CD4-positive, alpha-beta memory T cell (primary cell): ENCODE measurements around the gene MACROD2. TPM values are rescaled to one million over a fixed set of nuclear protein-coding genes. Genes with fewer than 3 reads are reported as not detected.

ENCODE experiments used
- CTCF ChIA-PET: fragments of 350-600 bp; sonication (Branson Sonifier 250); formaldehyde crosslinking; loops from one replicate; lab custom pipeline; 2021; ENCODE audit warnings: inconsistent platforms; ENCODE audit not compliant: partially characterized antibody; lab: Charles Lee
- POLR2A ChIA-PET: fragments of 350-600 bp; sonication (Branson Sonifier 250); formaldehyde crosslinking; loops from one replicate; lab custom pipeline; 2021; ENCODE audit not compliant: partially characterized antibody; lab: Charles Lee
- DNase-seq, 5 donors: peaks; one replicate each; pipeline versions ENCODE4 v3.0.0 to v3.0.0-alpha.2; 2020 to 2022; ENCODE audit warnings: mixed read lengths in 1 of 5
- H3K27ac ChIP-seq: one replicate; pipeline ENCODE4 v1.7.0; 2013; ENCODE audit warnings: low read depth, low read length
- H3K27me3 ChIP-seq: 2 replicates; pipeline ENCODE4 v1.7.0; 2013; ENCODE audit warnings: mild to moderate bottlenecking, low read length, moderate library complexity; ENCODE audit not compliant: insufficient read depth
- H3K36me3 ChIP-seq: 2 replicates; pipeline ENCODE4 v1.7.0; 2013; ENCODE audit warnings: mild to moderate bottlenecking, low read length, moderate library complexity; ENCODE audit not compliant: insufficient read depth
- H3K4me1 ChIP-seq: 2 replicates; pipeline ENCODE4 v1.7.0; 2013; ENCODE audit warnings: mild to moderate bottlenecking, low read length, moderate library complexity; ENCODE audit not compliant: insufficient read depth
- H3K4me3 ChIP-seq, 2 donors: one replicate each; pipeline ENCODE4 v1.7.0; 2013; ENCODE audit warnings: low read length in 2 of 2, mild to moderate bottlenecking in 1 of 2
- H3K9me3 ChIP-seq, 2 donors: one replicate each; pipeline ENCODE4 v1.7.0; 2013; ENCODE audit warnings: low read length in 2 of 2, control low read depth in 1 of 2; ENCODE audit not compliant: control insufficient read depth in 1 of 2
- H3K27ac Mint-ChIP-seq, 7 donors: one replicate each; pipeline ENCODE4 v1.8.0; 2020 to 2021; ENCODE audit warnings: mixed read lengths in 7 of 7, mild to moderate bottlenecking in 6 of 7, inconsistent platforms in 3 of 7, moderate library complexity in 3 of 7
- H3K27me3 Mint-ChIP-seq, 2 donors: one replicate each; pipeline ENCODE4 v1.8.0; 2020 to 2021; ENCODE audit warnings: mixed read lengths in 2 of 2
- H3K36me3 Mint-ChIP-seq, 2 donors: one replicate each; pipeline ENCODE4 v1.8.0; 2020 to 2021; ENCODE audit warnings: mixed read lengths in 2 of 2, inconsistent platforms in 1 of 2, mild to moderate bottlenecking in 1 of 2
- H3K4me1 Mint-ChIP-seq, 4 donors: one replicate each; pipeline ENCODE4 v1.8.0; 2020 to 2021; ENCODE audit warnings: mixed read lengths in 4 of 4, mild to moderate bottlenecking in 1 of 4
- H3K4me3 Mint-ChIP-seq, 8 donors: one replicate each; pipeline ENCODE4 v1.8.0; 2020 to 2021; ENCODE audit warnings: mixed read lengths in 8 of 8, mild to moderate bottlenecking in 7 of 8, moderate library complexity in 6 of 8, inconsistent platforms in 3 of 8
- H3K9me3 Mint-ChIP-seq, 8 donors: one replicate each; pipeline ENCODE4 v1.8.0; 2020 to 2021; ENCODE audit warnings: mixed read lengths in 8 of 8, mild to moderate bottlenecking in 5 of 8, inconsistent platforms in 3 of 8, moderate library complexity in 1 of 8
- intact Hi-C: fragments of 100-400 bp; cut with micrococcal nuclease; formaldehyde crosslinking; loops from one replicate; pipeline ENCODE4 v1.15.1; 2023
- polyA plus RNA-seq, 2 donors: library from polyadenylated mRNA; unstranded; fragments of 300-500 nt; fragmentation: Illumina TruSeq; gene quantifications; one replicate each; pipeline ENCODE4 v1.2.3, GENCODE V29; 2021
- total RNA-seq, 2 experiments: library from RNA; stranded (reverse); gene quantifications; one replicate each; pipeline ENCODE4 v1.2.3, GENCODE V29; 2021

Gene MACROD2
- total and polyA plus RNA-seq, 4 experiments from 2014 or later = not detected

DNA sequence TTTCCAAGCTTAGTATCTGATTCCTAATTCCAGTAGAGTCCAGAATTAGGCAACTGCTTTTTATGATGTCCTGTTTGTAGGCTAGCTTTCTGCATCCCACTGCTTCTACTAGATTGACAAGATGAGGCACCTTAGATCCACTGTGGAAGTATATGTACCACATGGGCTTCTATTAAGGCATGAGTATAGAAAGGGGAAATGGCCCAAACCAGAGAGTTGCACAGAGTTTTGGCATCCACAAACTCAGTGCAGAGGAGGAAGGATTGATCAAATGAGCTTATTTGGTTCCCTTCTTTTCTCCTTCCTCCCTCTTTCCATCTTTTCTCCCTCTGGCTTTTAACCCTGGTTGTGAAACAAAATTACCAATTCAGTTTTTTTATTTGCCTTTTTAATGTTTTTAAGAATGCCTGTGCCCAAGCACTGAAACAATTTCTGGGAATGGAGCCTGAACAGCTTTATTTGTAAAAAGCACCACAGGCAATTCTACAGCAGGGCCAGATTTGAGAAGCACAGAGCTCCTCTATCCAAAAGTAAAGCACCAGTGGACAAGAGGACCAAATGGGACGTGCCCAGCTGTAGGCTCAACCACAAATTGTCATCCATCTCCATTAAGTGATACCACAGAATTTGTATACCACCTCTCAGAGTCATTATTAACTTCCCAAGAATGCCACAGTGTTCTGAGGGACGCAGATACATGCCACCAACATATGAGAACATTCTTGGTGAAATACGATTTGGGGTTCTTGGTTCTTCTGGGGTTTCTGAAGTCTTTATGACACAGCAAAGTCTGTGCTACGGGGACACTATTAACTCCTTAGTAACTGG lies 1608.9 kb downstream of the MACROD2 start:
- H3K36me3 Mint-ChIP-seq = no peaks in the 10 kb centered on the region
- H3K4me3 ChIP-seq = no peak overlapping the region
- H3K27ac ChIP-seq = no peak overlapping the region
- H3K4me1 Mint-ChIP-seq = no peaks in the 10 kb centered on the region
- no peaks in the 10 kb centered on the region for H3K36me3 ChIP-seq
- no peaks in the 10 kb centered on the region for H3K9me3 ChIP-seq
- H3K27ac Mint-ChIP-seq = no peak overlapping the region
- no peak for DNase-seq
- H3K9me3 Mint-ChIP-seq = peaks cover 0 to 11% (median 8%) of the 10 kb centered on the region in 8 donors
- no peaks in the 10 kb centered on the region for H3K4me1 ChIP-seq
- POLR2A ChIA-PET = no interaction called here
- CTCF ChIA-PET = no interaction called here
- intact Hi-C loops = no loop called here
- H3K4me3 Mint-ChIP-seq = no peak overlapping the region
- H3K27me3 ChIP-seq = no peaks in the 10 kb centered on the region
- no peaks in the 10 kb centered on the region for H3K27me3 Mint-ChIP-seq

DNA sequence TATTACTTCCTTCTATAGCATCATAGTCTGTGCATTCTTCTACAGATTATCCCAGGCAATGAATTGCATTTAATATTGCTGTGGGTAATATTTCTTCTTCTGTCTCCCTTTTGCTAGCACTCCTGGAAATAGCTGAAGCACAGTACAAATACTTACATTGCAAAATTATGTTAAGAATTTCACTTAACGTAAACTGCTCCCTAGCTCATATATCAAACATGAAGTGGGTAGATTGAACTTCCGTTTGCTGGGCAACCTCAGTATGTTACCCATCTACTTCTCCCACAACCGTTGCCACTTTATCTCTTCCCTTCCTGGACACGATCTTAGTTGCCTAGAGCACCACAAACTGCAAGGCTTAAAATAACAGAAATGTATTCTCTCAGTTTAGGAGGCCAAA lies 1614.6 kb downstream of the MACROD2 start:
- POLR2A ChIA-PET = no interaction called here

DNA sequence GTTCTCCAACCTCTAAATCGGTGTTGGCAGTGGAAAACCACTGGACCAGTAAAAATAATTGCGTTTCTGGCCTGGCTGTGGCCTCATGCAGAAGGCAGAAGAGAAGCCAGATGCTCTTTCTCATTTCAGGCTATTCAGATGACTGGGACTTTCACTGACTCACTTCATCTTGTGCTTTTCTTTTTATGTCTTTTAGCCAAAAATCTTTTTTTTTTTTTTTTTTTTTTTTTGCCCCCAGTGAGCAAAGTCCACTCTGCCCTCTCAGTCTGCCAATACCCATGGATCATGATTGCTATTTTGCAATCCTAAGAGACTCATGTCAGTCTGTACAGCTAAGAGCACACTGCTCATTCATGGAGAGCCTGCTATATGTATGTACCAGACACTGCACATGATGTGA lies 1615.5 kb downstream of the MACROD2 start:
- intact Hi-C loops = no loop called here
- POLR2A ChIA-PET = no interaction called here
- no peak overlapping the region for H3K27ac Mint-ChIP-seq
- peaks cover 0 to 8% (median 2%) of the 10 kb centered on the region in 8 donors for H3K9me3 Mint-ChIP-seq
- no peaks in the 10 kb centered on the region for H3K27me3 Mint-ChIP-seq
- DNase-seq = no peak
- no peak overlapping the region for H3K4me3 Mint-ChIP-seq
- no peak overlapping the region for H3K27ac ChIP-seq
- H3K27me3 ChIP-seq = no peaks in the 10 kb centered on the region
- no peaks in the 10 kb centered on the region for H3K4me1 ChIP-seq
- CTCF ChIA-PET = no interaction called here
- H3K36me3 ChIP-seq = no peaks in the 10 kb centered on the region
- no peak overlapping the region for H3K4me3 ChIP-seq
- H3K4me1 Mint-ChIP-seq = no peaks in the 10 kb centered on the region
- no peaks in the 10 kb centered on the region for H3K36me3 Mint-ChIP-seq
- no peaks in the 10 kb centered on the region for H3K9me3 ChIP-seq

More for the DNA sequence above, 1614.6 kb downstream of the MACROD2 start:
- CTCF ChIA-PET = no interaction called here
- peaks cover 0 to 8% (median 2%) of the 10 kb centered on the region in 8 donors for H3K9me3 Mint-ChIP-seq
- no peak overlapping the region for H3K4me3 ChIP-seq
- no peaks in the 10 kb centered on the region for H3K4me1 ChIP-seq
- no peak overlapping the region for H3K27ac ChIP-seq
- no peaks in the 10 kb centered on the region for H3K36me3 Mint-ChIP-seq
- H3K27ac Mint-ChIP-seq = no peak overlapping the region
- no peaks in the 10 kb centered on the region for H3K4me1 Mint-ChIP-seq
- intact Hi-C loops = no loop called here
- H3K4me3 Mint-ChIP-seq = no peak overlapping the region
- no peaks in the 10 kb centered on the region for H3K36me3 ChIP-seq
- DNase-seq = no peak
- H3K27me3 Mint-ChIP-seq = no peaks in the 10 kb centered on the region
- no peaks in the 10 kb centered on the region for H3K27me3 ChIP-seq
- no peaks in the 10 kb centered on the region for H3K9me3 ChIP-seq

DNA sequence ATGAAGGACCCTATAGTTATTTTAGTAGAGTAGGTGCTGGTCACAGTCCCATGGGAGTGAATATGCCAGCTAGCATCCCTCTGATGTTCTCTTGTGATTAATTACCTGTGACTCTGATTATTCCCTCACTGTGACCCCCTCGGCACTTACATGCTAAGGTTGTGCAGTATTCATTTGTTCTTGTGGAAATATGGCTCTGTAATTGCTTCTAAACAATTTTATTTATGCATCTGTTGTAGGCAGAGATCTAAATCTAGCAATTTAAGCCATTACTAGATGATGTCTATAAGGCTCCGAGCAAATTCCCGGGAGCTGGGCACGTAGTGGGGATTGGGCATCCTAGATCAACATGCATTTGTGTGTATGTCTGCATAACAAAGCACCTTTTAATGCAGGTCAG lies 1616.2 kb downstream of the MACROD2 start:
- Histone ChIP-seq H3K9me3 (no peaks in the 10 kb centered on the region), H3K27ac (no peak overlapping the region), H3K4me1 (no peaks in the 10 kb centered on the region), H3K27me3 (no peaks in the 10 kb centered on the region), H3K36me3 (no peaks in the 10 kb centered on the region), H3K4me3 (no peak overlapping the region)
- H3K4me3 Mint-ChIP-seq = no peak overlapping the region
- no peak overlapping the region for H3K27ac Mint-ChIP-seq
- CTCF ChIA-PET = no interaction called here
- H3K4me1 Mint-ChIP-seq = no peaks in the 10 kb centered on the region
- intact Hi-C loops = no loop called here
- no peaks in the 10 kb centered on the region for H3K36me3 Mint-ChIP-seq
- H3K27me3 Mint-ChIP-seq = no peaks in the 10 kb centered on the region
- POLR2A ChIA-PET = no interaction called here
- peaks cover 0 to 8% (median 3%) of the 10 kb centered on the region in 8 donors for H3K9me3 Mint-ChIP-seq
- no peak for DNase-seq

DNA sequence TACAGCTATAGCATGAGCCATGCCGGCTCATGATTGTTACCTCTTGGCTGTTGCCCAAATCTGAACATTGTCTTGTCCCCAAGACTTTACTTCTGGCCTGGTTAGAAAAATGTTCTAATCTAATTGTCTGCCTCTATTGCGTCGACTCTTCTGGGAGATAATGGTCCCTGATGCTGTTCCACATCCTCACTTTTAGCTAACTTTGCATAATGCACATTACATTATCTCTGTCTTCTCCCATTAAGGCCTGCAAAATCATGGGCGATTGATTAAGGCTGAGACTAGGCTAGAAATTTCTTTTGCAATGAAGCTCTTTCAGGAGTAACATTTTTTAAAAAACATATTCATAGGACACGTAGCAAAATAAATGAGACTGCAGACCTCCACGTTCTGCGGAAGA lies 1616.9 kb downstream of the MACROD2 start:
- Mint-ChIP-seq H3K36me3 (no peaks in the 10 kb centered on the region), H3K4me3 (no peak overlapping the region), H3K27ac (no peak overlapping the region), H3K27me3 (no peaks in the 10 kb centered on the region), H3K4me1 (no peaks in the 10 kb centered on the region), H3K9me3 (peaks cover 0 to 8% (median 5%) of the 10 kb centered on the region in 8 donors)
- ChIA-PET POLR2A (no interaction called here), CTCF (no interaction called here)
- Histone ChIP-seq H3K4me3 (no peak overlapping the region), H3K9me3 (no peaks in the 10 kb centered on the region), H3K27ac (no peak overlapping the region), H3K4me1 (no peaks in the 10 kb centered on the region), H3K27me3 (no peaks in the 10 kb centered on the region), H3K36me3 (no peaks in the 10 kb centered on the region)
- intact Hi-C loops = no loop called here
- no peak for DNase-seq

DNA sequence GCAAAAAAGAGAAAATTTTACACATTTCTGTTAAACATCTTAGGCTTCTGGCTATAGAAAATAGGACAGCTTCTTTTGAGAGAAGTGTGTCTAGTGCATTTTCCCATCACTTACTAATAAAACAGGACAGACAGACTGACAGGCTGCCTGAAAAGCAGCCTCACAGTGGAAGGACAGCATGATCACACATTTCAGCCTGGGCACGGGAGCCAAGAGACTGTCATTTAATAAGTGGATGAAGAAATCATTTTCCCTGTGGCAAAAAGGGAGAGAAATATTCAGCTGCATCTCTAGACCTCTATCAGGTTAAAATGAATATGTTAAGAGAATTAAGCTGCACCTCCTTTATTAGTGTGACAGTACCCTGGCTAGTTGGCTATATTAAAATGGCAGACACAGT lies 1617.5 kb downstream of the MACROD2 start:
- H3K9me3 Mint-ChIP-seq = peaks cover 0 to 11% (median 6%) of the 10 kb centered on the region in 8 donors
- no peaks in the 10 kb centered on the region for H3K36me3 Mint-ChIP-seq
- H3K4me3 Mint-ChIP-seq = no peak overlapping the region
- ChIA-PET POLR2A (no interaction called here), CTCF (no interaction called here)
- Histone ChIP-seq H3K27ac (no peak overlapping the region), H3K9me3 (no peaks in the 10 kb centered on the region), H3K36me3 (no peaks in the 10 kb centered on the region), H3K4me1 (no peaks in the 10 kb centered on the region), H3K27me3 (no peaks in the 10 kb centered on the region), H3K4me3 (no peak overlapping the region)
- H3K4me1 Mint-ChIP-seq = no peaks in the 10 kb centered on the region
- intact Hi-C loops = no loop called here
- DNase-seq = no peak
- H3K27me3 Mint-ChIP-seq = no peaks in the 10 kb centered on the region
- H3K27ac Mint-ChIP-seq = no peak overlapping the region

DNA sequence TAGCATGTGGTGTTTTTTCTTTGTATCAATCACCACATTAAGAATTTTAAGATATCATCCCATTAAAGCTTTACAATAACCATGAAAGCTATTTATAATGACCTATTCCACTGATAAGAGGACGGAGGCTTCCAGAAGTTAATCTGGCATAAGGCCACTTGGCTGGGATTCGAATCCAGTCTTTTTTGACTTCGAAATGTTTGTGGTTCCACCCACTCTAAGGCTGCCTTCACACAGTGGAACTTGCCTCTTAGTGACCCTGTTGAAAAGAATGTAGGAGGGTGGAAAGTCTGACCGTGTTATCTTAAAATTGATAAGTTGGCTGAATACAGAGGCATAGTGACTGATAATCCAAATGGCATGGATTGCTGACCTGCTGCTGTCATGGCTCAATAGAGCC lies 1618.2 kb downstream of the MACROD2 start:
- Mint-ChIP-seq H3K9me3 (peaks cover 0 to 11% (median 7%) of the 10 kb centered on the region in 8 donors), H3K27ac (no peak overlapping the region), H3K36me3 (no peaks in the 10 kb centered on the region), H3K4me1 (no peaks in the 10 kb centered on the region), H3K27me3 (no peaks in the 10 kb centered on the region), H3K4me3 (no peak overlapping the region)
- intact Hi-C loops = no loop called here
- H3K36me3 ChIP-seq = no peaks in the 10 kb centered on the region
- no peaks in the 10 kb centered on the region for H3K9me3 ChIP-seq
- ChIA-PET CTCF (no interaction called here), POLR2A (no interaction called here)
- H3K4me1 ChIP-seq = no peaks in the 10 kb centered on the region
- H3K4me3 ChIP-seq = no peak overlapping the region
- H3K27ac ChIP-seq = no peak overlapping the region
- DNase-seq = no peak
- H3K27me3 ChIP-seq = no peaks in the 10 kb centered on the region
